Measurements from ENCODE around the gene GALR2.
"Not testable (repeated sequence)": the region's sequence is repeated elsewhere in the genome, so short reads cannot be mapped to it uniquely, and the experiment has no call there.

GALR2 gene

GRCh38 chr17:76050538-76051467 is 23.8 kb upstream of the GALR2 start:
- no peak for DNase-seq

- no peak for DNase-seq
Observed at GRCh38 chr17:76051561-76051960, 23.0 kb upstream of the GALR2 start.

- no peak for DNase-seq
Observed at GRCh38 chr17:76053246-76054111, 21.1 kb upstream of the GALR2 start.

- no peak for DNase-seq
Observed at GRCh38 chr17:76054112-76054476, 20.5 kb upstream of the GALR2 start.

GRCh38 chr17:76056882-76057281 is 17.7 kb upstream of the GALR2 start:
- no peak for DNase-seq

- DNase-seq: not testable (repeated sequence)
Observed at GRCh38 chr17:76058264-76058663, 16.3 kb upstream of the GALR2 start.

- DNase-seq: no peak
Observed at GRCh38 chr17:76063875-76064546, 10.6 kb upstream of the GALR2 start.

- no peak for DNase-seq
Observed at GRCh38 chr17:76065775-76066174, 8.8 kb upstream of the GALR2 start.

- no peak for DNase-seq
Observed at GRCh38 chr17:76071531-76072147, 2.9 kb upstream of the GALR2 start.

GRCh38 chr17:76072148-76072858 is 2.3 kb upstream of the GALR2 start, which contains the start of gene SRP68:
SRP68 (minus strand) TSS chr17:76072517; CDS start chr17:76072491, 26 bp downstream.
- peak; percentile 61 to 71 (median 68) for DNase-seq

- no peak for DNase-seq
Observed at GRCh38 chr17:76075364-76076145, 974 bp downstream of the GALR2 start.

GRCh38 chr17:76076146-76076764 is 1.7 kb downstream of the GALR2 start:
- DNase-seq: no peak

GRCh38 chr17:76076765-76077583 is 2.4 kb downstream of the GALR2 start:
- no peak for DNase-seq

- no peak for DNase-seq
Observed at GRCh38 chr17:76077584-76078110, 3.1 kb downstream of the GALR2 start.

GRCh38 chr17:76078370-76078769 is 3.8 kb downstream of the GALR2 start:
- not testable (repeated sequence) for DNase-seq

GRCh38 chr17:76078860-76079534 is 4.4 kb downstream of the GALR2 start, which contains the start of gene ZACN:
ZACN (plus strand) TSS chr17:76079182; CDS start chr17:76079265, 83 bp downstream.
- DNase-seq: no peak

GRCh38 chr17:76079535-76079955 is 5.0 kb downstream of the GALR2 start:
- no peak for DNase-seq

- DNase-seq: no peak
Observed at GRCh38 chr17:76079956-76080767, 5.6 kb downstream of the GALR2 start.

Measured in activated CD4-positive, CD25-positive, alpha-beta regulatory T cell (primary cell).